Measurements from ENCODE around the gene KRTCAP3. TPM values are rescaled to one million over a fixed set of nuclear protein-coding genes. Genes with fewer than 3 reads are reported as not detected.

Gene KRTCAP3
- total and polyA plus RNA-seq, 8 donors: 12.0 to 45.6 (median 15.8) TPM

DNA sequence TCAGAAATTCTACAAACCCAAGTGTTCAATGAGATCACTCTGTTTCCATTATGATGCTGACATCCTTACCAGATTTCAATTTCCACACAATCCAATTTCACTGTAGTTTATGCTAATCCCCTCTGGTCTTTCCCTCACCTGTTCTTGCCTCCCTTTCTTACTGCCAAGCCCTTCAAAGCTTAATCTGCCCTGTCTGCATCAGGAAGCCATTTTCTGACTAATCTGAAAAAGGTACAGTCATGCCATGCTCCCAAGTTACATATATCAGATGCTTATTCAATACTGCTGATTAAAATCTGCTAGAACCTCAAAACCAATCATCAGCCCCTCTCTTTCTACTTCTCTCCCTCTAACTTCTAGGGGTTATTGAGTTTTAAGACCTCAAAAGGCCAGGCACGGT lies 8.9 kb downstream of the KRTCAP3 start:
- ATAC-seq: no peak
- intact Hi-C loops (cut with DNase I): no loop called here
- H3K36me3 ChIP-seq: peaks cover 0 to 56% of the 10 kb centered on the region in 2 donors

GRCh38 chr2:27453968-27454367 lies 11.8 kb downstream of the KRTCAP3 start:
- intact Hi-C loops (cut with DNase I): no loop called here
- H3K27ac ChIP-seq: no peak overlapping the region
- no peak for ATAC-seq
- H3K36me3 ChIP-seq: peaks cover 0 to 72% of the 10 kb centered on the region in 2 donors
- TF ChIP-seq, protein P1, sequence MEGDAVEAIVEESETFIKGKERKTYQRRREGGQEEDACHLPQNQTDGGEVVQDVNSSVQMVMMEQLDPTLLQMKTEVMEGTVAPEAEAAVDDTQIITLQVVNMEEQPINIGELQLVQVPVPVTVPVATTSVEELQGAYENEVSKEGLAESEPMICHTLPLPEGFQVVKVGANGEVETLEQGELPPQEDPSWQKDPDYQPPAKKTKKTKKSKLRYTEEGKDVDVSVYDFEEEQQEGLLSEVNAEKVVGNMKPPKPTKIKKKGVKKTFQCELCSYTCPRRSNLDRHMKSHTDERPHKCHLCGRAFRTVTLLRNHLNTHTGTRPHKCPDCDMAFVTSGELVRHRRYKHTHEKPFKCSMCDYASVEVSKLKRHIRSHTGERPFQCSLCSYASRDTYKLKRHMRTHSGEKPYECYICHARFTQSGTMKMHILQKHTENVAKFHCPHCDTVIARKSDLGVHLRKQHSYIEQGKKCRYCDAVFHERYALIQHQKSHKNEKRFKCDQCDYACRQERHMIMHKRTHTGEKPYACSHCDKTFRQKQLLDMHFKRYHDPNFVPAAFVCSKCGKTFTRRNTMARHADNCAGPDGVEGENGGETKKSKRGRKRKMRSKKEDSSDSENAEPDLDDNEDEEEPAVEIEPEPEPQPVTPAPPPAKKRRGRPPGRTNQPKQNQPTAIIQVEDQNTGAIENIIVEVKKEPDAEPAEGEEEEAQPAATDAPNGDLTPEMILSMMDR (IDR thresholded peaks at IDR 0.05): no peak
- no peaks in the 10 kb centered on the region for H3K4me1 ChIP-seq
- H3K27me3 ChIP-seq: no peaks in the 10 kb centered on the region
- DNase-seq: no peak
- H3K4me3 ChIP-seq: no peak overlapping the region
- H3K9me3 ChIP-seq: no peaks in the 10 kb centered on the region

More for the DNA sequence above, 8.9 kb downstream of the KRTCAP3 start:
- Histone ChIP-seq H3K27ac (no peak overlapping the region), H3K4me3 (no peak overlapping the region), H3K9me3 (no peaks in the 10 kb centered on the region), H3K27me3 (no peaks in the 10 kb centered on the region), H3K4me1 (no peaks in the 10 kb centered on the region)
- DNase-seq: no peak
- TF ChIP-seq, protein P1 (IDR thresholded peaks at IDR 0.05): no peak

GRCh38 chr2:27461118-27461517 lies 18.9 kb downstream of the KRTCAP3 start:
- no peaks in the 10 kb centered on the region for H3K4me1 ChIP-seq
- H3K9me3 ChIP-seq: no peaks in the 10 kb centered on the region
- peaks cover 0 to 39% of the 10 kb centered on the region in 2 donors for H3K36me3 ChIP-seq
- intact Hi-C loops (cut with DNase I): no loop called here
- no peak overlapping the region for H3K27ac ChIP-seq
- H3K4me3 ChIP-seq: no peak overlapping the region
- no peaks in the 10 kb centered on the region for H3K27me3 ChIP-seq
- TF ChIP-seq, protein P1 (IDR thresholded peaks at IDR 0.05): no peak
- DNase-seq: no peak
- no peak for ATAC-seq

DNA sequence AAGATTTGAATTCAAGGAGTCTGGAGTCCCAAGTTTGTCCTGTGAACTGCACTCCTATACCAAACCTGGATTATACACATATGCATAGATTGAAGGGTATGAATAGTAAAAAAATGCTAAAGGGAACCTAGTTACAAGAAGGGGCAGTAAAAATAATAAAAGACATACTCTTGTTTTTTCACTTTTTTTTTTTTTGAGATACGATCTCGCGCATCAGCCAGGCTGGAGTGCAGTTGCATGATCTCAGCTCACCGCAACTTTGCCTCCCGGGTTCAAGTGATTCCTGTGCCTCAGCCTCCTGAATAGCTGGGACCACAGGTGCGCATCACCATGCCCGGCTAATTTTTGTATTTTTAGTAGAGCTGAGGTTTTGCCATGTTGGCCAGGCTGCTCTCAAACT lies 22.3 kb downstream of the KRTCAP3 start:
- H3K4me1 ChIP-seq: no peaks in the 10 kb centered on the region
- TF ChIP-seq, protein P1 (IDR thresholded peaks at IDR 0.05): no peak
- no peak overlapping the region for H3K27ac ChIP-seq
- no peak for DNase-seq
- peaks cover 0 to 7% of the 10 kb centered on the region in 2 donors for H3K36me3 ChIP-seq
- no peak overlapping the region for H3K4me3 ChIP-seq
- H3K27me3 ChIP-seq: no peaks in the 10 kb centered on the region
- H3K9me3 ChIP-seq: no peaks in the 10 kb centered on the region
- intact Hi-C loops (cut with DNase I): no loop called here
- no peak for ATAC-seq

- H3K4me3 ChIP-seq: no peak overlapping the region
- intact Hi-C loops (cut with DNase I): no loop called here
- DNase-seq: no peak
Observed at GRCh38 chr2:27471961-27472360, 29.8 kb downstream of the KRTCAP3 start.

More at GRCh38 chr2:27471961-27472360, 29.8 kb downstream of the KRTCAP3 start:
- no peak for ATAC-seq
- Histone ChIP-seq H3K27me3 (no peaks in the 10 kb centered on the region), H3K36me3 (peaks cover 0 to 36% of the 10 kb centered on the region in 2 donors), H3K27ac (no peak overlapping the region), H3K4me1 (no peaks in the 10 kb centered on the region), H3K9me3 (no peaks in the 10 kb centered on the region)
- TF ChIP-seq, protein P1 (IDR thresholded peaks at IDR 0.05): no peak

Measured in left lung (tissue), 10 donors.